Measurements from ENCODE around the gene PDCD10.

PDCD10 gene

DNA sequence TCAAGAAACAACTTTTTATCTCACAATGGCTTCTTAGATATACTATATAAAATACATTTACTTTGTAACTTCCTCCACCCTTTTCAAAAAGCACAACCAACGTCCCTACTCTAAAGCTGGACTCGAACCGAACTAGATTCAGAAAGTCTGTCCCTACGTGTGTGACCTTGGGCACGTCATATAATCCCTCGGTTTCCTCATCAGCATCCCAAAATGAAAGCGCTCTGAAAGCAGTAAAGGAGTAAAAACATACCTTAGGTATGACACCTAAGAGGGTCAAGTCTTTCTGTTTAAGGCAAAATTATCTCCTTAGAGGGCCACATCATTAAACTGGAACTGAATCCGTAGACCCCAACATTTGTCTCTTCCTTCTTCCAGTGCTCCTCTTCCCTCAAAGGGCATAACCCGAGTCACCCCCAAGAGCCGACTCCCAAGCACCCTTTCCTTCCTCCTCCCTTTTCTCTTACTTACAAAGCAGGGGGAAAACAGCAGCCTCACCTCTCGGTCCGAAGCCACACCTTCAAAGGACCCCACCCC lies 663 bp downstream of the PDCD10 start:
- no peak for DNase-seq

DNA sequence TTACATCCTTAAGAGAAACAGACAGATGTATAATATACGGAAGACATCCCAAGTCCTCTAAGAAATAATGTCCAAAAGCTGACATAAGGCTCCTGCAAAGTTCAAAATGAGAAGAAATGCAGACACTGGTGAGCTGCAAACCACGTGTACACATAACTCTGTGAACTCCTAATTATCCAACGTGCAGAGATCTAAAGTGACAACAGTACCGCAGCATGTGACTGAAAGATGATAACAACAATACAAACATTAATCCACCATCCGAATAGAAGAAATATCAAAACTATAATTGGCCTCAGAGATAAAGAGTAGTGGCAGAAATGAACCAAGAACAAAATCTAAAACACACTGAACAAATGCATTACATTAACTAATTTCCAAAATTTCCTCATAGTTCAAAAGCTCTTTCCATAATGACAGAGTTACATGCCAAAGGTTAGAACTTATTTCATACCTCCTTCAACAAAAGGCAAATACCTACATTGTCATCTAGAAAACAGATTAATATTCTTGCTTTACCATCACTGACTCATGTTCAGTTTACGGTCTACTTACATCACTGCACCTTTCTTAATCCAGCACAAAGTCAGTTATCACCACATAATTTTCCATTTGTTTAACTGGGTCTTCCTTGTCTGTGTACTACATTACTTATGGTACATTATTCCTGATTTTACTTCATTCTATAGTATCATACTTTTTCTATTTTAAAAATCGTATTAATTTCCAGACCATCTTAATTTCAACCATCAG lies 2.2 kb downstream of the PDCD10 start:
- DNase-seq = no peak

- DNase-seq = no peak
Observed at GRCh38 chr3:167731393-167731792, 3.3 kb downstream of the PDCD10 start.

DNA sequence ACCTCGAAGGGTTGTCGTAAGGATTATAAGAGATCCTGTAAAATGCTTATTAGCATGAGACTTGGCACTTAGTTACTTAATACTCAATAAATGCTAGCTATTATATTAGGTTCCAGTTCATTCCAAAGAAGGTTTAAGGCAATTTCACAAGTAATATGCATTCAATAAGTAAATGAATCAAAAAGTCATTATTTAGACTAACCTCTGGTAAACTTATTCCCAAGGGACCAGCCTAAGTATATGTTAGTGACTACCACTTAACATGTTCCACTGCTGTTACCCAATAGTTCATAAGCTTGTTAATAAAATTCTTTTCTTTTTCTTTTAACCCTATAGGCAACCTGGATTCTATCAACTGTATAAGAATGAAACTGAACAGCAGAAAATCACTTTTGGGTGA lies 5.1 kb downstream of the PDCD10 start:
- no peak for DNase-seq

GRCh38 chr3:167728632-167729323 lies 5.9 kb downstream of the PDCD10 start:
- no peak for DNase-seq

DNA sequence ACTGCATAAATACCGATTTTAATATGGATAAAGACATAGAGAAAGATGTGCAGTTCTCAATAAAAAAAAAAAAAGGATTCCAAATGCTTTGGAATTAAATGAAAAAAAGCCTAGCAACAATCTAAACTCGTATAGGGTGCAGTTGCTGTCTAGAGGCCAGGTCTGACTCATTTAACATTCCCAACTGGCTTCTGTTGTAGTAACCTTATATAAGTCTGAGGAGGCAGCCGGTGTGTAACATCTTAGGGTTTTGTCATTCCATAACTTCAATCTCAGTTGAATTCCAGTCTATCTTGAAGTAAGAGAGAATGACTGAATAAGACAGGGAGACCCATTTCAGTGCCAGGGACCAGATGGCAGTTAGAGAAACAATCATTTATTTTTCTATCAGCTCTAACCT lies 6.5 kb downstream of the PDCD10 start:
- no peak for DNase-seq

GRCh38 chr3:167723872-167724271 lies 10.8 kb downstream of the PDCD10 start:
- DNase-seq = no peak

DNA sequence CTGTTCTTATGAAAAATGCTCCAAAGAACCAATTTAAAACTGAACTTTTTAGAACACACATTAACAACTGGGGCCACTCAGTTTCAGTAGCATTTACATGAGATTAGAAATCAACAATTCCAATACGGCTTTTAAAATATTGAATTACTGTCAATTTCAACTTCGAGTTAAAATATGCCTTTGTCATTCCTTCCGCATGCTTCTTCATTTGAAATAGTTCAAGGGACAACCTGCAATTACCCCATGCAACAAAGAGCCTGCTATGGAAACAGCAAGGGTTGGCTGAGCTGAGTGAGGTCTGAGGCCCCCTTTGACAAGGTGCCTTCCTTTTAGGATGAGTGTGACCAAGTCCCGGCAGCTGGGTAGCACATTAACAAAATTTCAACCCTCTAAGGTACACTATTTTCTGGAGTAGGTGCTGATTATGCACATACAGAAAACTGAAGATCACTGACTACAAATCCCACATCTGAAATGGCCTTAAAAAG lies 11.6 kb downstream of the PDCD10 start:
- no peak for DNase-seq

GRCh38 chr3:167718582-167718981 lies 16.1 kb downstream of the PDCD10 start:
- DNase-seq = no peak

DNA sequence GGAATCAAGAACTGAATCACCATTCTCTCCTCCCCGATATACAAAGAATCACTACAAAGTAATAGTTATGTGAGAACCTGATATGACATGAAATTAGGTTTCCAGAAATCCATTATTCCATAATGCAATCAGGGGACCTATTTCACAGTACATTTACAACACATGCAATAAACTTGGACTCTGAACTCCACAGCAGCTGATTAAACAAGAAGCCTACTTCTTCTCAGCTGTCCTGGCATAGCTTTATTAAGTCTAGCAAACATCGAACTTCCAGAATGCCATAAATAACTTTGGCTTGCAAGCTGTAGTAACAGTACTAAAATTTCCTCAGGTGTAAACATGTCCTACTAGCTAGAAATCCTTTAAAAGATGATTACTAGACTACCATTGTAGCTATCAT lies 17.8 kb downstream of the PDCD10 start:
- DNase-seq = no peak

DNA sequence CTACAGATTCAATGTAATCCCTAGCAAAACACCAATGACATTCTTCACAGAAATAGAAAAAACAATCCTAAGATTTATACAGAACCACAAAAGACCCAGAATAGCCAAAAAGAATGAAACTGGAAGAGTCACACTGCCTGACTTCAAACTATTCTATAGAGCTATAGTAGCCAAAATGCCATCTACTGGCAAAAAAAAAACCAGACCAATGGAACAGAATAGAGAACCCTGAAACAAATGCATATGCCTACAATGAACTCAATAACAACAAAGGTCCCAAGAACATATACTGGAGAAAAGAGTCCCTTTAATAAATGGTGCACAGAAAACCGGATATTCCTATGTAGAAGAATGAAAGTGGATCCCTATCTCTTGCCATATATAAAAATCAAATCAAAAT lies 19.8 kb downstream of the PDCD10 start:
- no peak for DNase-seq

- DNase-seq = no peak
Observed at GRCh38 chr3:167712445-167712844, 22.2 kb downstream of the PDCD10 start.

- no peak for DNase-seq
Observed at GRCh38 chr3:167711439-167711838, 23.3 kb downstream of the PDCD10 start.

GRCh38 chr3:167710552-167710951 lies 24.1 kb downstream of the PDCD10 start:
- DNase-seq = no peak

DNA sequence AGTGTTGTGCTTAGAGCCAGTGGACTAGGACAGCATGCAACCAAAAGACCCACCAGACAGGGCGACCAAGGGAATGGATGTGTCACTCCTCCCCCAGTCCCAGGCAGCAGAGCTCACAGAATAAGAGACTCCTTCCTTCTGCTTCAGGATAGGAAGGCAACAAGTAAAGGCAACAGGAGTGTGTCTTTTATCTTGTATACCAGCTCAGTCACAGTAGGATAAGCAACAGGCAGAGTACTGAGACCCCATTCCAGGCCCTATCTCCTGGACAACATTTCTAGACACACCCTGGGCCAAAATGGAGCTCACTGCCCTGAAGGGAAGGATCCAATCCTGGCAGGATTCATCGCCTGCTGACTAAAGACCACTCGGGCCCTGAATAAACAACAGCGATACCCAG lies 25.0 kb downstream of the PDCD10 start:
- DNase-seq = no peak

DNA sequence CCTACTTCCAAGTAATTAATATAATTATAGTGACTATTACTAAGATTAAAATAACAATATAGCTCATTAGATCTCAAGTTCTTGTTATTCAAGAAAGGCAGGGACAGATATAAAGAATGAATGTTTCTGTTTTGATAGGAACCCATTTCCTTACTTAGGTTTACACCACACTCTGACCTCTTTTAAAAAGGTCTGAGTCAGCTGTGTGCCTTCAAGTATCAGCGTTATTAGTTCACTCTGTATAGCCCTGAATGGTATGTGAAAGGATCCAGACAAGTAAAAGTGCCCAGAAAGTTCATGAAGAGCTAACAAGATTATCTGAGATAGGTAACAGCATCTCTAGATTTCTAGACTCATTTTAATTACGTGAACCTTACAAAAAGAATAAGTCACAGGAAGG lies 28.9 kb downstream of the PDCD10 start:
- no peak for DNase-seq

- DNase-seq = no peak
Observed at GRCh38 chr3:167700926-167701325, 33.8 kb downstream of the PDCD10 start.

DNA sequence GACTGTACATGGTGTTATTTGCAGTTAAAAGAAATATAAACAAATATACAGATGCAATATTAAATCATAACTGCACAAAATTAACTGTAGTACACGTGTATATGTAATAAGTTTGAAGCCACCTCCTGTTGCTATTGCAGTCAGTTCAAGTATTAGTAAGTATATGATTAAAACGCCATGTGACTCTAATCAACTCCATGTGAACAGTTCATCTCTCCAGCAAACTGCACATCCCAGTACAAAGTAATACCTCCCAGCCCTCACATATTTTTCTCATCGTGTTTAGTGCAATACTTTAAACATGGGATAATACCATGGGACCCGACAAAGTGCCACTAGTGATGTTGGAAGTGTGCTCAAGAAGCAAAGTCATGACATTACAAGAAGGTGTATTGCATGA lies 34.6 kb downstream of the PDCD10 start:
- DNase-seq = no peak

GRCh38 chr3:167694121-167694520 lies 40.6 kb downstream of the PDCD10 start:
- no peak for DNase-seq

- peak in 1 of 2 donors; percentile 37 for DNase-seq
Observed at GRCh38 chr3:167691366-167691765, 43.3 kb downstream of the PDCD10 start.

GRCh38 chr3:167684388-167684993 lies 50.2 kb downstream of the PDCD10 start:
- peak in 1 of 2 donors; percentile 12 for DNase-seq

- no peak for DNase-seq
Observed at GRCh38 chr3:167679526-167679925, 55.2 kb downstream of the PDCD10 start.

GRCh38 chr3:167675848-167676247 lies 58.8 kb downstream of the PDCD10 start:
- DNase-seq = no peak

DNA sequence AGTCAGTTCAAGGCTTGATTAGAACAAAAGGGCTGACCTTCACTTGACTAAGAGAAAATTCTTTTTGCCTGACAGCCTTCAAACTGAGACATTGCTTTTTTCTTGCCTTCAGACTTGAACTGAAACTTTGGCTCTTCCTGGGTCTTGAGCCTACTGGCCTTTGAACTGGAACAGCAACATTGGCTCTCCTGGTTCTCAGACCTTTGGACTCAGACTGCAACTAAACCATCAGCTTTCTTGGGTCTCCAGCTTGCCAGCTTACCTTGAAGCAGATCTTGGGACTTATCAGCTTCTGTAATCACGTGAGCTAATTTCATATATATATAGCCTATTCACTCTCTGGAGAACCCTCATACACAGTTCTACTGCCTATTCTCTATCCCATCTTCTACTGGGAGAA lies 61.5 kb downstream of the PDCD10 start:
- DNase-seq = no peak
